H1 (cell line): ENCODE results near the gene CAV3. TPM values are rescaled to one million over a fixed set of nuclear protein-coding genes. Genes with fewer than 3 reads are reported as not detected.

Experiments used
- CTCF ChIA-PET: fragments of 300-600 bp; sonication (Branson Sonifier 250); formaldehyde crosslinking; loops from one replicate; lab custom pipeline; 2021; ENCODE audit not compliant: partially characterized antibody; lab: Charles Lee
- POLR2A ChIA-PET: fragments of 300-600 bp; sonication (Branson Sonifier 250); formaldehyde crosslinking; loops from one replicate; lab custom pipeline; 2021; ENCODE audit warnings: inconsistent platforms; ENCODE audit not compliant: partially characterized antibody; lab: Charles Lee
- DNase-seq, 2 experiments: peaks; one replicate each; pipeline versions ENCODE4 v3.0.0 to v3.0.0-alpha.2; 2010 to 2022; ENCODE audit warnings: low spot score in 2 of 2, low read depth in 1 of 2, mixed read lengths in 1 of 2
- FAIRE-seq: peaks from 2 replicates; lab custom pipeline; 2011; peaks lifted over from hg19 to GRCh38; lab: Jason Lieb, UNC
- H2AFZ ChIP-seq: 2 replicates; pipeline ENCODE4 v1.8.1; 2012; ENCODE audit warnings: low read length, inconsistent platforms
- H2AK5ac ChIP-seq: 2 replicates; pipeline ENCODE4 v1.6.1; 2013; ENCODE audit warnings: low read depth, low read length
- H2BK120ac ChIP-seq: replicated peaks from 2 replicates; pipeline ENCODE3; 2013; ENCODE audit warnings: low read depth, low read length, inconsistent platforms
- H2BK12ac ChIP-seq: 2 replicates; pipeline ENCODE4 v1.6.1; 2013; ENCODE audit warnings: low read depth, low read length
- H2BK15ac ChIP-seq: 2 replicates; pipeline ENCODE4 v1.6.1; 2013; ENCODE audit warnings: low read length
- H2BK20ac ChIP-seq: 2 replicates; pipeline ENCODE4 v1.6.1; 2013; ENCODE audit warnings: low read length
- H2BK5ac ChIP-seq: 2 replicates; pipeline ENCODE4 v1.6.1; 2013; ENCODE audit warnings: low read depth, low read length
- H3K14ac ChIP-seq: 2 replicates; pipeline ENCODE4 v1.6.1; 2013; ENCODE audit warnings: inconsistent platforms; ENCODE audit not compliant: insufficient read length
- H3K18ac ChIP-seq: 2 replicates; pipeline ENCODE4 v1.6.1; 2013; ENCODE audit warnings: low read length; ENCODE audit errors: extremely low read depth
- H3K23ac ChIP-seq: 2 replicates; pipeline ENCODE4 v1.6.1; 2013; ENCODE audit warnings: inconsistent platforms; ENCODE audit not compliant: insufficient read length
- H3K23me2 ChIP-seq: 2 replicates; pipeline ENCODE4 v1.6.1; 2013; ENCODE audit warnings: low read depth, low read length
- H3K27ac ChIP-seq: 2 replicates; pipeline ENCODE4 v1.6.1; 2011; ENCODE audit warnings: low read depth, low read length, inconsistent platforms
- H3K27me3 ChIP-seq, 4 experiments: replicated peaks in 1 of 4; 1 replicate in 1 of 4; 2 replicates in 3 of 4; pipeline versions ENCODE4 v1.6.1 to v1.8.1; 2011 to 2013; ENCODE audit warnings: low read length in 3 of 4, mild to moderate bottlenecking in 3 of 4, inconsistent platforms in 2 of 4, mixed read lengths in 2 of 4, moderate library complexity in 1 of 4; ENCODE audit not compliant: control insufficient read depth in 3 of 4, insufficient read depth in 3 of 4; ENCODE audit errors: extremely low read depth in 1 of 4
- H3K36me3 ChIP-seq, 4 experiments: 2 replicates each; pipeline versions ENCODE4 v1.6.1 to v1.8.1; 2011 to 2013; ENCODE audit warnings: mild to moderate bottlenecking in 4 of 4, low read length in 3 of 4, moderate library complexity in 2 of 4, control low read depth in 1 of 4, inconsistent platforms in 1 of 4; ENCODE audit not compliant: insufficient read depth in 4 of 4, control insufficient read depth in 2 of 4
- H3K4ac ChIP-seq: replicated peaks from 2 replicates; pipeline ENCODE3; 2013; ENCODE audit warnings: low read length, low read depth, mixed read lengths, inconsistent platforms; ENCODE audit not compliant: insufficient read length
- H3K4me1 ChIP-seq, 4 experiments: replicated peaks in 1 of 4; 1 replicate in 1 of 4; 2 replicates in 3 of 4; pipeline versions ENCODE4 v1.6.1 to v1.8.1; 2011 to 2013; ENCODE audit warnings: low read length in 3 of 4, inconsistent platforms in 2 of 4, mixed read lengths in 1 of 4; ENCODE audit not compliant: insufficient read depth in 4 of 4, control insufficient read depth in 3 of 4
- H3K4me2 ChIP-seq, 2 experiments: 2 replicates each; pipeline versions ENCODE4 v1.6.1 to v1.8.1; 2011 to 2013; ENCODE audit warnings: low read depth in 2 of 2, low read length in 2 of 2, control low read depth in 1 of 2, inconsistent platforms in 1 of 2, mild to moderate bottlenecking in 1 of 2; ENCODE audit not compliant: insufficient read depth in 1 of 2
- H3K4me3 ChIP-seq, 4 experiments: fragments of 200-600, 300-600 bp in 1 of 4; sonication (generic), shearing (Covaris generic), sonication (Bioruptor Twin) in 1 of 4; 2 replicates each; pipeline versions ENCODE4 v1.5.1 to v1.8.1; 2011 to 2016; ENCODE audit warnings: low read length in 4 of 4, low read depth in 3 of 4, control low read depth in 2 of 4, inconsistent platforms in 2 of 4, mild to moderate bottlenecking in 2 of 4, mixed read lengths in 1 of 4, moderate library complexity in 1 of 4; ENCODE audit not compliant: insufficient read depth in 2 of 4; ENCODE audit errors: extremely low read depth in 1 of 4
- H3K56ac ChIP-seq: replicated peaks from 2 replicates; pipeline ENCODE3; 2013; ENCODE audit warnings: low read depth, mild to moderate bottlenecking, mixed read lengths, low read length, inconsistent platforms; ENCODE audit not compliant: insufficient read length
- H3K79me1 ChIP-seq: 2 replicates; pipeline ENCODE4 v1.6.1; 2013; ENCODE audit warnings: low read depth, low read length, control low read depth
- H3K79me2 ChIP-seq, 2 experiments: 2 replicates each; pipeline versions ENCODE4 v1.6.1 to v1.8.1; 2012 to 2013; ENCODE audit warnings: low read length in 2 of 2, mild to moderate bottlenecking in 2 of 2, inconsistent platforms in 1 of 2; ENCODE audit not compliant: insufficient read depth in 2 of 2, control insufficient read depth in 1 of 2
- H3K9ac ChIP-seq, 4 experiments: replicated peaks in 1 of 4; 1 replicate in 1 of 4; 2 replicates in 3 of 4; pipeline versions ENCODE4 v1.6.1 to v1.8.1; 2011 to 2013; ENCODE audit warnings: low read depth in 3 of 4, low read length in 3 of 4, control low read depth in 2 of 4, mild to moderate bottlenecking in 2 of 4, moderate library complexity in 2 of 4, inconsistent platforms in 1 of 4; ENCODE audit errors: extremely low read depth in 1 of 4
- H3K9me3 ChIP-seq, 2 experiments: 2 replicates each; pipeline versions ENCODE4 v1.6.1 to v1.8.1; 2012 to 2013; ENCODE audit warnings: mild to moderate bottlenecking in 2 of 2, moderate library complexity in 2 of 2, control low read depth in 1 of 2, inconsistent platforms in 1 of 2, low read depth in 1 of 2, low read length in 1 of 2, mixed read lengths in 1 of 2; ENCODE audit not compliant: insufficient read depth in 2 of 2
- H4K20me1 ChIP-seq, 2 experiments: replicated peaks in 1 of 2; 2 replicates each; pipeline versions ENCODE3 to v1.8.1; 2011 to 2013; ENCODE audit warnings: inconsistent platforms in 2 of 2, low read length in 2 of 2, mild to moderate bottlenecking in 1 of 2; ENCODE audit not compliant: insufficient read depth in 2 of 2, control insufficient read depth in 1 of 2
- H4K5ac ChIP-seq: 2 replicates; pipeline ENCODE4 v1.6.1; 2013; ENCODE audit warnings: low read length, low read depth, mixed read lengths, inconsistent platforms; ENCODE audit not compliant: insufficient read length
- H4K8ac ChIP-seq: 2 replicates; pipeline ENCODE4 v1.8.0; 2013; ENCODE audit warnings: mild to moderate bottlenecking, moderate library complexity, low read length, inconsistent platforms; ENCODE audit not compliant: insufficient read depth; ENCODE audit errors: extremely low read depth
- H4K91ac ChIP-seq: replicated peaks from 2 replicates; pipeline ENCODE3; 2013; ENCODE audit warnings: low read length, mixed read lengths, inconsistent platforms; ENCODE audit not compliant: insufficient read length
- CHD2 ChIP-seq: IDR thresholded peaks from 2 replicates; pipeline ENCODE4 v1.6.1; 2012; ENCODE audit warnings: low read length, improper control_type of control experiment
- EP300 ChIP-seq, 2 experiments: IDR thresholded peaks; 1 replicate in 1 of 2; 2 replicates in 1 of 2; pipeline ENCODE4 v1.6.1; 2011 to 2012; ENCODE audit warnings: low read depth in 2 of 2, low read length in 2 of 2, mild to moderate bottlenecking in 2 of 2, borderline replicate concordance in 1 of 2, inconsistent platforms in 1 of 2, moderate library complexity in 1 of 2
- GTF2F1 ChIP-seq: IDR thresholded peaks from 2 replicates; pipeline ENCODE4 v1.6.1; 2012; ENCODE audit warnings: low read depth, low read length, improper control_type of control experiment, borderline replicate concordance
- HDAC6 ChIP-seq: IDR thresholded peaks from one replicate; pipeline ENCODE4 v1.7.1; 2012; ENCODE audit warnings: low read depth, mild to moderate bottlenecking, inconsistent platforms, low read length, moderate library complexity
- MAFK ChIP-seq: IDR thresholded peaks from 2 replicates; pipeline ENCODE4 v1.6.1; 2012; ENCODE audit warnings: low read depth, mild to moderate bottlenecking, improper control_type of control experiment, low read length
- NRF1 ChIP-seq: IDR thresholded peaks from 2 replicates; pipeline ENCODE4 v1.6.1; 2011; ENCODE audit warnings: mild to moderate bottlenecking, low read depth, low read length, improper control_type of control experiment
- POLR2AphosphoS5 ChIP-seq: IDR thresholded peaks from 2 replicates; pipeline ENCODE4 v1.6.1; 2011; ENCODE audit warnings: low read depth, low read length
- POU5F1 ChIP-seq: IDR thresholded peaks from 2 replicates; pipeline ENCODE4 v1.6.1; 2011; ENCODE audit warnings: low read depth, mild to moderate bottlenecking, low read length, moderate library complexity
- SIN3A ChIP-seq, 2 experiments: IDR thresholded peaks in 1 of 2; conservative IDR thresholded peaks in 1 of 2; 2 replicates each; pipeline ENCODE4 v1.6.1; 2011 to 2012; ENCODE audit warnings: low read length in 2 of 2, improper control_type of control experiment in 1 of 2, low read depth in 1 of 2, mild to moderate bottlenecking in 1 of 2
- SRF ChIP-seq: IDR thresholded peaks from 2 replicates; pipeline ENCODE4 v1.6.1; 2011; ENCODE audit warnings: mild to moderate bottlenecking, low read depth, low read length, moderate library complexity
- WGBS, 2 experiments: shearing (Covaris generic) in 1 of 2; methylation state at CpG; one replicate each; pipeline versions ENCODE4 v1.1.6 to v1.1.7; 2013 to 2015; ENCODE audit warnings: low lambda C conversion rate in 2 of 2, mixed read lengths in 2 of 2, inconsistent platforms in 1 of 2, low coverage in 1 of 2, missing lambda C conversion rate in 1 of 2; ENCODE audit not compliant: insufficient replicate concordance in 2 of 2, insufficient coverage in 1 of 2, insufficient read length in 1 of 2; ENCODE audit errors: extremely low coverage in 1 of 2, missing lambda C conversion rate in 1 of 2; 5-methylcytosine and 5-hydroxymethylcytosine counted together
- polyA plus RNA-seq, 7 experiments: library from polyadenylated mRNA; depleted of rRNA in 3 of 7; stranded (reverse) in 5 of 7; unstranded in 2 of 7; fragments of >200 nt in 5 of 7; fragments of 200-250 nt in 2 of 7; gene quantifications; 1 replicate in 5 of 7; 2 replicates in 1 of 7; 4 replicates in 1 of 7; pipeline versions ENCODE4 v1.2.1 to v1.2.3, GENCODE V29; 2011 to 2013; ENCODE audit warnings: missing spikeins in 2 of 7, mixed read lengths in 2 of 7
- total RNA-seq: library from RNA; stranded (reverse); fragmentation: NEBNext Ultra II Directional; extraction: Animal tissue kit (Norgen Biotek cat#: 25700); gene quantifications from 2 replicates; pipeline ENCODE4 v1.2.1, GENCODE V29; 2021

CAV3 gene
- total and polyA plus RNA-seq, 2 of the 8 experiments (the other 6 are each of a cell fraction or from before 2014, with no cell fraction given): not detected

DNA sequence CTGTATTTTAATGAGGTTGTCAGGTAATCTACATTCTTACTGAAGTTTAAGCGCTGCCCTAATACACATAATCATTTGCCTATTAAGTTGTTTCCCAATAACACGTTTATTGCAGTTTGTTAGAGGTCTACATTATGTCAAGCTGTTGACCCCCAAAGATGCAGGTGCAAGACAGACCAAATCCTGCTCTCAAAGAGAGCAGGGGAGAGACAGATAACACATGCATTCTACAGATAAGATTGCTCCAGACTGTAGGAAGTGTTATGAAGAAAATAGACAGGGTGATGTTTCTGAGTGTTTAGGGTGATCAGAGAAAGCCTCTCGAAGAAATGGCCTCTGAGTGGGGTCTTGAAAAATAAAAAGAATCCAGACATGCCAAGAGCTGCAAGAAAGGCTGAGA lies 60.6 kb downstream of the CAV3 start:
- H2BK15ac ChIP-seq: no peak overlapping the region
- H3K36me3 ChIP-seq: no peaks in the 10 kb centered on the region
- no peaks in the 10 kb centered on the region for H4K20me1 ChIP-seq
- H3K4me2 ChIP-seq: no peak overlapping the region
- H4K5ac ChIP-seq: no peak overlapping the region
- DNase-seq (no peak), FAIRE-seq (no peak)
- no peak overlapping the region for H2AK5ac ChIP-seq
- ChIA-PET CTCF (interaction anchor here (1.1 to 1.5 kb wide), 3 partner anchors 25 to 178 kb away, joined by 3 to 6 read pairs (median 3); partner anchors contain the start of gene OXTR), POLR2A (interaction anchor here (1.0 kb wide), 1 partner anchor 29 kb away, joined by 3 read pairs; no protein-coding TSS in a partner anchor)
- no peaks in the 10 kb centered on the region; a peak in 1 of 7 replicates for H3K27me3 ChIP-seq
- peaks cover 2% of the 10 kb centered on the region; the same call in 1 of the 2 replicates for H3K23me2 ChIP-seq
- H3K79me1 ChIP-seq: no peaks in the 10 kb centered on the region
- no peak overlapping the region for H3K14ac ChIP-seq
- no peak overlapping the region for H2AFZ ChIP-seq
- H4K91ac ChIP-seq: no peak overlapping the region
- H3K79me2 ChIP-seq: no peaks in the 10 kb centered on the region
- H3K18ac ChIP-seq: no peak overlapping the region
- no peak overlapping the region for H3K23ac ChIP-seq
- H3K27ac ChIP-seq: no peak overlapping the region
- no peak overlapping the region for H3K4me3 ChIP-seq
- no peak overlapping the region for H3K9ac ChIP-seq
- no peak overlapping the region for H2BK12ac ChIP-seq
- H2BK5ac ChIP-seq: no peak overlapping the region
- 88% methylated on average over 3 of the region's 3 CpGs; no CpG with 5 or more reads in 1 of the 2 experiments for WGBS, 2 experiments
- H3K4ac ChIP-seq: no peak overlapping the region
- TF ChIP-seq POU5F1: no peak
- no peak for TF ChIP-seq SIN3A (conservative IDR thresholded peaks at IDR 0.05 in 1 of 2, IDR thresholded peaks at IDR 0.05 in 1 of 2; ENCODE audit: low read depth in 1 of 2, low read length in 2 of 2)
- no peak for TF ChIP-seq NRF1
- TF ChIP-seq EP300 (IDR thresholded peaks at IDR 0.05; ENCODE audit: borderline replicate concordance in 1 of 2, low read depth in 2 of 2, low read length in 2 of 2): no peak
- no peak for TF ChIP-seq POLR2AphosphoS5
- no peak for TF ChIP-seq HDAC6
- TF ChIP-seq SRF: no peak
- no peak for TF ChIP-seq GTF2F1
- no peak for TF ChIP-seq CHD2
- TF ChIP-seq MAFK: no peak
- H4K8ac ChIP-seq: no peak overlapping the region
- H2BK20ac ChIP-seq: no peak overlapping the region
- H3K4me1 ChIP-seq: no peaks in the 10 kb centered on the region
- H3K9me3 ChIP-seq: no peaks in the 10 kb centered on the region
- no peak overlapping the region for H2BK120ac ChIP-seq
- no peak overlapping the region for H3K56ac ChIP-seq
